ENCODE measurements around the gene PLEKHM2. TPM values are rescaled to one million over a fixed set of nuclear protein-coding genes. Genes with fewer than 3 reads are reported as not detected.

The PLEKHM2 gene
- total RNA-seq, 1 experiment from 2014 or later: 53.9 TPM

GRCh38 chr1:15738416-15739113 is 54.4 kb downstream of the PLEKHM2 start:
- H3K9me3 ChIP-seq (ENCODE audit: low read depth, low read length, poor library complexity, severe bottlenecking): no peaks in the 10 kb centered on the region
- intact Hi-C loops (cut with micrococcal nuclease; ENCODE audit: unreplicated experiment): no loop called here
- H3K4me3 ChIP-seq (ENCODE audit: low read depth, low read length, poor library complexity, severe bottlenecking): no peak overlapping the region
- CTCF ChIA-PET: no interaction called here
- BruUV-seq (replicated peaks): no TSS peak
- TF ChIP-seq CTCF (conservative IDR thresholded peaks at IDR 0.05; ENCODE audit: low read depth, low read length) (no peak), EZH2 (IDR thresholded peaks at IDR 0.05; ENCODE audit: borderline replicate concordance, low read depth, low read length, poor library complexity, severe bottlenecking) (no peak)
- H3K27me3 ChIP-seq (replicated peaks; ENCODE audit: insufficient read depth, low read depth, low read length, poor library complexity): no peaks in the 10 kb centered on the region
- H3K36me3 ChIP-seq (ENCODE audit: insufficient read depth, low read length, poor library complexity, severe bottlenecking): no peaks in the 10 kb centered on the region
- no peaks in the 10 kb centered on the region for H3K4me1 ChIP-seq (ENCODE audit: insufficient read depth, low read length, poor library complexity, severe bottlenecking)
- no peak for DNase-seq (ENCODE audit: low spot score)
- POLR2A ChIA-PET (ENCODE audit: low non-redundant PET): no interaction called here
- no peak overlapping the region for H3K27ac ChIP-seq (ENCODE audit: low read depth, low read length, poor library complexity, severe bottlenecking)

GRCh38 chr1:15739259-15739658 is 55.1 kb downstream of the PLEKHM2 start:
- CTCF ChIA-PET: no interaction called here
- BruUV-seq (replicated peaks): no TSS peak
- no peaks in the 10 kb centered on the region for H3K4me1 ChIP-seq (ENCODE audit: insufficient read depth, low read length, poor library complexity, severe bottlenecking)
- intact Hi-C loops (cut with micrococcal nuclease; ENCODE audit: unreplicated experiment): no loop called here
- no peak overlapping the region for H3K27ac ChIP-seq (ENCODE audit: low read depth, low read length, poor library complexity, severe bottlenecking)
- H3K36me3 ChIP-seq (ENCODE audit: insufficient read depth, low read length, poor library complexity, severe bottlenecking): no peaks in the 10 kb centered on the region
- TF ChIP-seq CTCF (conservative IDR thresholded peaks at IDR 0.05; ENCODE audit: low read depth, low read length) (no peak), EZH2 (IDR thresholded peaks at IDR 0.05; ENCODE audit: borderline replicate concordance, low read depth, low read length, poor library complexity, severe bottlenecking) (no peak)
- H3K9me3 ChIP-seq (ENCODE audit: low read depth, low read length, poor library complexity, severe bottlenecking): no peaks in the 10 kb centered on the region
- DNase-seq (ENCODE audit: low spot score): no peak
- POLR2A ChIA-PET (ENCODE audit: low non-redundant PET): no interaction called here
- no peak overlapping the region for H3K4me3 ChIP-seq (ENCODE audit: low read depth, low read length, poor library complexity, severe bottlenecking)
- H3K27me3 ChIP-seq (replicated peaks; ENCODE audit: insufficient read depth, low read depth, low read length, poor library complexity): no peaks in the 10 kb centered on the region

GRCh38 chr1:15739745-15740144 is 55.6 kb downstream of the PLEKHM2 start:
- no peaks in the 10 kb centered on the region for H3K36me3 ChIP-seq (ENCODE audit: insufficient read depth, low read length, poor library complexity, severe bottlenecking)
- TF ChIP-seq CTCF (conservative IDR thresholded peaks at IDR 0.05; ENCODE audit: low read depth, low read length) (0 out of 2 replicates have a peak, but pooled peaks have one; percentile 27), EZH2 (IDR thresholded peaks at IDR 0.05; ENCODE audit: borderline replicate concordance, low read depth, low read length, poor library complexity, severe bottlenecking) (no peak)
- no peaks in the 10 kb centered on the region for H3K9me3 ChIP-seq (ENCODE audit: low read depth, low read length, poor library complexity, severe bottlenecking)
- no peak overlapping the region for H3K27ac ChIP-seq (ENCODE audit: low read depth, low read length, poor library complexity, severe bottlenecking)
- no TSS peak for BruUV-seq (replicated peaks)
- intact Hi-C loops (cut with micrococcal nuclease; ENCODE audit: unreplicated experiment): loop anchor here (5.0 kb wide), 1 partner anchor 142 kb away; no protein-coding TSS in a partner anchor
- H3K4me3 ChIP-seq (ENCODE audit: low read depth, low read length, poor library complexity, severe bottlenecking): no peak overlapping the region
- CTCF ChIA-PET: no interaction called here
- H3K27me3 ChIP-seq (replicated peaks; ENCODE audit: insufficient read depth, low read depth, low read length, poor library complexity): no peaks in the 10 kb centered on the region
- POLR2A ChIA-PET (ENCODE audit: low non-redundant PET): no interaction called here
- no peaks in the 10 kb centered on the region for H3K4me1 ChIP-seq (ENCODE audit: insufficient read depth, low read length, poor library complexity, severe bottlenecking)
- DNase-seq (ENCODE audit: low spot score): no peak

All from A673 (cell line).